ENCODE data around the gene TTC28. TPM values are rescaled to one million over a fixed set of nuclear protein-coding genes. Genes with fewer than 3 reads are reported as not detected.
A peak's percentile ranks its signal among the peaks of the same experiment; 100 is the strongest.

The TTC28 gene
- total RNA-seq, 1 donor from 2014 or later = 16.4 TPM

GRCh38 chr22:28601915-28602314 lies 77.7 kb downstream of the TTC28 start:
- TF ChIP-seq CTCF (IDR thresholded peaks at IDR 0.05; ENCODE audit: borderline replicate concordance) = no peak
- Histone ChIP-seq H3K4me1 (no peaks in the 10 kb centered on the region), H3K4me3 (no peak overlapping the region), H3K27ac (replicated peaks) (no peak overlapping the region), H3K27me3 (ENCODE audit: low read depth) (no peaks in the 10 kb centered on the region), H3K9me3 (replicated peaks) (no peaks in the 10 kb centered on the region), H3K36me3 (no peaks in the 10 kb centered on the region)
- intact Hi-C loops (cut with micrococcal nuclease) = loop anchor here (5.0 kb wide), 1 partner anchor 230 kb away; no protein-coding TSS in a partner anchor
- no peak for DNase-seq

GRCh38 chr22:28600546-28601143 lies 79.0 kb downstream of the TTC28 start:
- intact Hi-C loops (cut with micrococcal nuclease) = loop anchor here (5.0 kb wide), 1 partner anchor 232 kb away; no protein-coding TSS in a partner anchor
- Histone ChIP-seq H3K27me3 (ENCODE audit: low read depth) (no peaks in the 10 kb centered on the region), H3K4me1 (no peaks in the 10 kb centered on the region), H3K27ac (replicated peaks) (no peak overlapping the region), H3K36me3 (no peaks in the 10 kb centered on the region), H3K9me3 (replicated peaks) (no peaks in the 10 kb centered on the region), H3K4me3 (no peak overlapping the region)
- TF ChIP-seq CTCF (IDR thresholded peaks at IDR 0.05; ENCODE audit: borderline replicate concordance) = peak; percentile 64
- no peak for DNase-seq

GRCh38 chr22:28599693-28600092 lies 79.9 kb downstream of the TTC28 start:
- H3K4me1 ChIP-seq = peaks cover 5% of the 10 kb centered on the region
- no peak for DNase-seq
- no peaks in the 10 kb centered on the region for H3K36me3 ChIP-seq
- intact Hi-C loops (cut with micrococcal nuclease) = loop anchor here (5.0 kb wide), 1 partner anchor 233 kb away; no protein-coding TSS in a partner anchor
- H3K27ac ChIP-seq (replicated peaks) = no peak overlapping the region
- no peak overlapping the region for H3K4me3 ChIP-seq
- no peaks in the 10 kb centered on the region for H3K27me3 ChIP-seq (ENCODE audit: low read depth)
- TF ChIP-seq CTCF (IDR thresholded peaks at IDR 0.05; ENCODE audit: borderline replicate concordance) = no peak
- H3K9me3 ChIP-seq (replicated peaks) = no peaks in the 10 kb centered on the region

GRCh38 chr22:28597665-28598064 lies 82.0 kb downstream of the TTC28 start:
- no peak for DNase-seq
- intact Hi-C loops (cut with micrococcal nuclease) = no loop called here
- no peak overlapping the region for H3K27ac ChIP-seq (replicated peaks)
- no peaks in the 10 kb centered on the region for H3K36me3 ChIP-seq
- H3K27me3 ChIP-seq (ENCODE audit: low read depth) = no peaks in the 10 kb centered on the region
- no peaks in the 10 kb centered on the region for H3K9me3 ChIP-seq (replicated peaks)
- no peak for TF ChIP-seq CTCF (IDR thresholded peaks at IDR 0.05; ENCODE audit: borderline replicate concordance)
- H3K4me1 ChIP-seq = peaks cover 10% of the 10 kb centered on the region
- no peak overlapping the region for H3K4me3 ChIP-seq

- H3K4me3 ChIP-seq = no peak overlapping the region
- peak; percentile 82 for TF ChIP-seq CTCF (IDR thresholded peaks at IDR 0.05; ENCODE audit: borderline replicate concordance)
- no peak for DNase-seq
- intact Hi-C loops (cut with micrococcal nuclease) = loop anchor here (2.0 kb wide), 1 partner anchor 544 kb away; no protein-coding TSS in a partner anchor
- no peak overlapping the region for H3K27ac ChIP-seq (replicated peaks)
- H3K36me3 ChIP-seq = no peaks in the 10 kb centered on the region
- H3K4me1 ChIP-seq = peaks cover 10% of the 10 kb centered on the region
- no peaks in the 10 kb centered on the region for H3K27me3 ChIP-seq (ENCODE audit: low read depth)
- no peaks in the 10 kb centered on the region for H3K9me3 ChIP-seq (replicated peaks)
Observed at GRCh38 chr22:28594797-28595462, 84.7 kb downstream of the TTC28 start.

All from left ventricle myocardium inferior (tissue), 1 donor.